Measurements from ENCODE around the gene SGPP1. TPM values are rescaled to one million over a fixed set of nuclear protein-coding genes. Genes with fewer than 3 reads are reported as not detected.

Gene SGPP1
- total and polyA plus RNA-seq, 2 of the 4 experiments (the other 2 are of a cell fraction) = 8.6 to 11.1 TPM

DNA sequence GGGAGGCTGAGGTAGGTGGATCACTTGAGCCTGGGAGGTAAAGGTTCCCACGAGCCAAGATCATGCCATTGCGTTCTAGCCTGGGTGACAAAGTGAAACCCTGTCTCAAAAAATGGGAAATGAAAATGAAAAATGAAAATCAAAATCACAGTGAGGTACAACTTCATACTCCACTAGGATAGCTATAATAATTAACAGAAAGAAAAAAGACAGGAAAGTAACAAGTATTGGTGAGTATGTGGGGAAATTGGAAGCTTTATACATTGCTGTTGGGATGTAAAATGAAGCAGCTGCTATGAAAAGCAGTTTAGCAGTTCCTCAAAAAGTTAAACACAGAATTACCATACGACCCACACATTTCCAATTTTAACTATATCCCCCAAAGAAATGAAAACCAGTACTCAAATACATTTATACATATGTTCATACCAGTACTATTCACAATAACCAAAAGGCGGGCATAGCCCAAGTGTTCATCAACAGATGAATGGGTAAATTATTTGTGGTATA lies 22.2 kb downstream of the SGPP1 start:
- TF ChIP-seq NFE2L2 (IDR thresholded peaks at IDR 0.05; ENCODE audit: low read depth, low read length) (no peak), MXI1 (IDR thresholded peaks at IDR 0.05; ENCODE audit: borderline replicate concordance, low read depth, low read length) (no peak), MAFK (IDR thresholded peaks at IDR 0.05; ENCODE audit: low read depth, low read length) (no peak), SMC3 (IDR thresholded peaks at IDR 0.05; ENCODE audit: low read depth, low read length) (no peak), MAZ (IDR thresholded peaks at IDR 0.05; ENCODE audit: borderline replicate concordance, low read depth, low read length) (no peak), RAD21 (IDR thresholded peaks at IDR 0.05; ENCODE audit: low read length) (no peak), POLR2A (IDR thresholded peaks at IDR 0.05; ENCODE audit: low read depth, low read length) (no peak), USF2 (IDR thresholded peaks at IDR 0.05; ENCODE audit: low read depth, low read length) (no peak), FOS (IDR thresholded peaks at IDR 0.05; ENCODE audit: low read depth, low read length) (no peak), CEBPB (IDR thresholded peaks at IDR 0.05; ENCODE audit: low read depth, low read length) (no peak), RFX5 (IDR thresholded peaks at IDR 0.05; ENCODE audit: low read depth, low read length) (no peak)
- TF ChIP-seq, protein P1, sequence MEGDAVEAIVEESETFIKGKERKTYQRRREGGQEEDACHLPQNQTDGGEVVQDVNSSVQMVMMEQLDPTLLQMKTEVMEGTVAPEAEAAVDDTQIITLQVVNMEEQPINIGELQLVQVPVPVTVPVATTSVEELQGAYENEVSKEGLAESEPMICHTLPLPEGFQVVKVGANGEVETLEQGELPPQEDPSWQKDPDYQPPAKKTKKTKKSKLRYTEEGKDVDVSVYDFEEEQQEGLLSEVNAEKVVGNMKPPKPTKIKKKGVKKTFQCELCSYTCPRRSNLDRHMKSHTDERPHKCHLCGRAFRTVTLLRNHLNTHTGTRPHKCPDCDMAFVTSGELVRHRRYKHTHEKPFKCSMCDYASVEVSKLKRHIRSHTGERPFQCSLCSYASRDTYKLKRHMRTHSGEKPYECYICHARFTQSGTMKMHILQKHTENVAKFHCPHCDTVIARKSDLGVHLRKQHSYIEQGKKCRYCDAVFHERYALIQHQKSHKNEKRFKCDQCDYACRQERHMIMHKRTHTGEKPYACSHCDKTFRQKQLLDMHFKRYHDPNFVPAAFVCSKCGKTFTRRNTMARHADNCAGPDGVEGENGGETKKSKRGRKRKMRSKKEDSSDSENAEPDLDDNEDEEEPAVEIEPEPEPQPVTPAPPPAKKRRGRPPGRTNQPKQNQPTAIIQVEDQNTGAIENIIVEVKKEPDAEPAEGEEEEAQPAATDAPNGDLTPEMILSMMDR (conservative IDR thresholded peaks at IDR 0.05; ENCODE audit: low read depth, low read length) = no peak
- CTCF ChIA-PET = no interaction called here
- H2BK120ac ChIP-seq (ENCODE audit: low read depth, low read length) = no peak overlapping the region
- no peak overlapping the region for H2AK9ac ChIP-seq (replicated peaks; ENCODE audit: low read depth, low read length, poor library complexity)
- no peak overlapping the region for H3K4me2 ChIP-seq (ENCODE audit: low read depth, low read length)
- no peaks in the 10 kb centered on the region for H3K9me1 ChIP-seq (ENCODE audit: insufficient read depth, low read length)
- POLR2A ChIA-PET (ENCODE audit: unreplicated experiment) = no interaction called here
- dilution Hi-C loops (cut with HindIII; ENCODE audit: low sequenced_read_pairs, unreplicated experiment) (no loop called here), intact Hi-C loops (cut with micrococcal nuclease) (no loop called here), in situ Hi-C loops (cut with MboI; ENCODE audit: low sequenced_read_pairs) (no loop called here)
- no peak overlapping the region for H2BK5ac ChIP-seq (ENCODE audit: low read depth, low read length, poor library complexity, severe bottlenecking)
- no peaks in the 10 kb centered on the region; the same call in 1 of the 2 replicates for H4K20me1 ChIP-seq (ENCODE audit: insufficient read depth, low read length)
- H2AK5ac ChIP-seq (ENCODE audit: low read depth, low read length) = no peak overlapping the region
- DNase-seq = no peak
- BruUV-seq (replicated peaks) = no TSS peak
- no peaks in the 10 kb centered on the region for H3K27me3 ChIP-seq (ENCODE audit: control insufficient read depth, insufficient read depth, low read length)
- H2BK15ac ChIP-seq (ENCODE audit: low read depth, low read length) = no peak overlapping the region
- no peak overlapping the region for H4K8ac ChIP-seq (ENCODE audit: low read depth in 2 of 2, low read length in 2 of 2)
- H3K14ac ChIP-seq (replicated peaks; ENCODE audit: low read depth, low read length) = no peak overlapping the region
- no peak for ATAC-seq (ENCODE audit: low read depth)
- H3K23ac ChIP-seq (ENCODE audit: low read depth, low read length) = no peak overlapping the region
- 100% methylated on average over 1 of the region's 4 CpGs; no CpG with 5 or more reads in 1 of the 2 experiments for WGBS, 2 experiments (ENCODE audit: extremely low coverage in 2 of 2, insufficient read length in 1 of 2)
- H3K9me3 ChIP-seq (ENCODE audit: control insufficient read depth, insufficient read depth, low read length) = no peaks in the 10 kb centered on the region
- no peak overlapping the region for H3K4ac ChIP-seq (ENCODE audit: low read depth, low read length)
- H2BK20ac ChIP-seq (ENCODE audit: low read depth, low read length) = no peak overlapping the region
- H4K91ac ChIP-seq (ENCODE audit: insufficient read depth, low read depth, low read length) = no peak overlapping the region
- no peaks in the 10 kb centered on the region for H3K4me1 ChIP-seq (ENCODE audit: control insufficient read depth, insufficient read depth, low read length)
- H3K36me3 ChIP-seq (ENCODE audit: control insufficient read depth, insufficient read depth, low read length) = no peaks in the 10 kb centered on the region
- peaks cover 15 to 39% of the 10 kb centered on the region in 2 experiments; a peak in 3 of 4 replicates for H3K79me1 ChIP-seq (ENCODE audit: low read depth in 1 of 2, low read length in 2 of 2)
- H4K5ac ChIP-seq (ENCODE audit: low read depth, low read length) = no peak overlapping the region
- H3K18ac ChIP-seq (ENCODE audit: low read depth, low read length) = no peak overlapping the region
- H3K27ac ChIP-seq (ENCODE audit: insufficient read depth, low read length) = no peak overlapping the region
- H2AFZ ChIP-seq (replicated peaks; ENCODE audit: low read length, poor library complexity) = no peak overlapping the region
- no peak overlapping the region for H3K56ac ChIP-seq (ENCODE audit: extremely low read depth, insufficient read depth, low read length)
- H3K4me3 ChIP-seq (ENCODE audit: insufficient read depth, low read depth, low read length) = no peak overlapping the region
- no peak overlapping the region for H3K9ac ChIP-seq (ENCODE audit: low read depth, low read length)
